HepG2 (cell line): ENCODE data around the gene DOCK1. TPM values are rescaled to one million over a fixed set of nuclear protein-coding genes. Genes with fewer than 3 reads are reported as not detected.

Experiments
- ATAC-seq: fragments of 200-7000 bp; cut with Tn5 transposase; 3 replicates; pipeline ENCODE4 v1.9.1; 2020; ENCODE audit warnings: mild to moderate bottlenecking, moderate library complexity
- BruUV-seq: library from RNA; stranded (reverse); fragments of 400-500 nt; replicated peaks from 2 replicates; lab custom pipeline; 2021; lab: Mats Ljungman, UMichigan
- CTCF ChIA-PET: fragments of 300-600 bp; formaldehyde crosslinking; extraction: SDS; loops from one replicate; lab custom pipeline; 2021; ENCODE audit warnings: low total read pairs, inconsistent platforms, low intra/inter-chr PET ratio; lab: Yijun Ruan, JAX
- POLR2A ChIA-PET: fragments of 350-600 bp; sonication (Branson Sonifier 250); formaldehyde crosslinking; loops from one replicate; lab custom pipeline; 2020; ENCODE audit warnings: antibody characterized with exemption, inconsistent platforms; lab: Yijun Ruan, JAX
- DNase-seq: peaks from one replicate; pipeline ENCODE4 v3.0.0-alpha.2; 2015; ENCODE audit warnings: low spot score
- FAIRE-seq: peaks from 3 replicates; lab custom pipeline; 2011; peaks lifted over from hg19 to GRCh38; lab: Jason Lieb, UNC
- H2AFZ ChIP-seq: one replicate; pipeline ENCODE4 v1.6.1; 2011; ENCODE audit warnings: low read length, inconsistent platforms
- H3K27ac ChIP-seq: fragments of 300-600 bp; 3 replicates; pipeline ENCODE4 v1.8.0; 2011; ENCODE audit warnings: mixed run types, mild to moderate bottlenecking, mixed read lengths, low read length, inconsistent platforms; ENCODE audit not compliant: insufficient read depth; ENCODE audit errors: extremely low read length
- H3K27me3 ChIP-seq, 2 experiments: fragments of 200-600 bp in 1 of 2; 2 replicates in 1 of 2; 3 replicates in 1 of 2; pipeline versions ENCODE4 v1.6.0 to v1.8.0; 2011; ENCODE audit warnings: low read length in 2 of 2, mild to moderate bottlenecking in 2 of 2, moderate library complexity in 2 of 2, inconsistent platforms in 1 of 2; ENCODE audit not compliant: insufficient read depth in 2 of 2, control insufficient read depth in 1 of 2
- H3K36me3 ChIP-seq, 2 experiments: fragments of 200-600 bp in 1 of 2; replicated peaks in 1 of 2; 2 replicates in 1 of 2; 3 replicates in 1 of 2; pipeline versions ENCODE4 v1.5.1 to v1.8.0; 2011; ENCODE audit warnings: low read length in 2 of 2, inconsistent platforms in 1 of 2; ENCODE audit not compliant: insufficient read depth in 2 of 2, control insufficient read depth in 1 of 2
- H3K4me1 ChIP-seq: 2 replicates; pipeline ENCODE4 v1.5.1; 2012; ENCODE audit warnings: low read length, inconsistent platforms; ENCODE audit not compliant: insufficient read depth
- H3K4me2 ChIP-seq: 2 replicates; pipeline ENCODE4 v1.6.0; 2011; ENCODE audit warnings: low read depth, low read length, inconsistent platforms
- H3K4me3 ChIP-seq, 3 experiments: fragments of 200-600 bp in 1 of 3; sonication (generic), shearing (Covaris generic) in 1 of 3; replicated peaks in 1 of 3; 2 replicates each; pipeline ENCODE4 v1.5.1; 2011 to 2016; ENCODE audit warnings: low read length in 3 of 3, inconsistent platforms in 2 of 3, low read depth in 2 of 3, mild to moderate bottlenecking in 2 of 3, control low read depth in 1 of 3, mixed read lengths in 1 of 3; ENCODE audit not compliant: insufficient read depth in 1 of 3
- H3K79me2 ChIP-seq: one replicate; pipeline ENCODE4 v1.6.1; 2011; ENCODE audit warnings: low read length, inconsistent platforms; ENCODE audit not compliant: insufficient read depth
- H3K9ac ChIP-seq: 2 replicates; pipeline ENCODE4 v1.6.0; 2011; ENCODE audit warnings: mild to moderate bottlenecking, low read depth, low read length, inconsistent platforms; ENCODE audit not compliant: insufficient read depth
- H3K9me3 ChIP-seq: 2 replicates; pipeline ENCODE4 v1.5.1; 2012; ENCODE audit warnings: mild to moderate bottlenecking, low read length
- H4K20me1 ChIP-seq: 2 replicates; pipeline ENCODE4 v1.6.0; 2011; ENCODE audit warnings: inconsistent platforms, mild to moderate bottlenecking, low read length, moderate library complexity; ENCODE audit not compliant: insufficient read depth
- ATF1 ChIP-seq: IDR thresholded peaks from 2 replicates; pipeline ENCODE4 v1.6.1; 2016; ENCODE audit warnings: mild to moderate bottlenecking, control low read depth
- MED1 ChIP-seq: sonication (generic); formaldehyde crosslinking; IDR thresholded peaks from 2 replicates; pipeline ENCODE4 v1.4.0; 2020; ENCODE audit warnings: missing genetic modification reagents
- NFATC3 ChIP-seq: sonication (generic); formaldehyde crosslinking; IDR thresholded peaks from 2 replicates; pipeline ENCODE4 v1.5.1; 2020; ENCODE audit warnings: mild to moderate bottlenecking, missing genetic modification reagents
- PCBP1 ChIP-seq: fragments of 200-400 bp; formaldehyde crosslinking; IDR thresholded peaks from 2 replicates; pipeline ENCODE4 v1.6.1; 2017; ENCODE audit warnings: mild to moderate bottlenecking, low read depth, low read length, borderline replicate concordance
- PLRG1 ChIP-seq: fragments of 450-650 bp; conservative IDR thresholded peaks from 2 replicates; pipeline ENCODE4 v1.6.1; 2016
- ZBTB1 ChIP-seq: sonication (generic); formaldehyde crosslinking; IDR thresholded peaks from 2 replicates; pipeline ENCODE4 v1.4.0; 2020; ENCODE audit warnings: missing genetic modification reagents, borderline replicate concordance
- ZFP41 ChIP-seq: sonication (generic); formaldehyde crosslinking; IDR thresholded peaks from 2 replicates; pipeline ENCODE4 v1.4.0; 2020; ENCODE audit warnings: mild to moderate bottlenecking, missing genetic modification reagents, borderline replicate concordance
- ZNF230 ChIP-seq: sonication (generic); formaldehyde crosslinking; IDR thresholded peaks from 2 replicates; pipeline ENCODE4 v1.4.0; 2020; ENCODE audit warnings: mild to moderate bottlenecking, missing genetic modification reagents
- ZNF598 ChIP-seq: sonication (generic); formaldehyde crosslinking; IDR thresholded peaks from 2 replicates; pipeline ENCODE4 v1.5.1; 2020; ENCODE audit warnings: mild to moderate bottlenecking, missing genetic modification reagents, borderline replicate concordance
- WGBS: methylation state at CpG from one replicate; pipeline ENCODE4 v1.1.6; 2017; ENCODE audit warnings: low lambda C conversion rate; 5-methylcytosine and 5-hydroxymethylcytosine counted together
- in situ Hi-C: cut with HindIII; loops from 2 replicates; pipeline ENCODE4 v1.10.0; 2017; ENCODE audit warnings: low pct_unique_long_range_greater_than_20kb; ENCODE audit not compliant: extremely low pct_ligation_motif_present
- intact Hi-C: fragments of 100-400 bp; cut with micrococcal nuclease; formaldehyde crosslinking; loops from one replicate; pipeline ENCODE4 v1.10.0; 2022; ENCODE audit not compliant: unreplicated experiment
- polyA plus RNA-seq, 8 experiments: library from polyadenylated mRNA; depleted of rRNA in 3 of 8; stranded (reverse) in 7 of 8; unstranded in 1 of 8; fragments of >200 nt; fragmentation: Illumina TruSeq in 4 of 8; extraction: Trizol in 4 of 8; gene quantifications; 2 replicates each; pipeline versions ENCODE4 v1.2.1 to v1.2.3, GENCODE V29; 2011 to 2016; ENCODE audit warnings: low read depth in 4 of 8, missing spikeins in 1 of 8, mixed read lengths in 1 of 8; ENCODE audit not compliant: insufficient read depth in 1 of 8
- total RNA-seq, 5 experiments: library from RNA; depleted of rRNA; stranded (reverse); fragments of >200 nt; fragmentation: Illumina TruSeq; extraction: Trizol; gene quantifications; 2 replicates each; pipeline ENCODE4 v1.2.3, GENCODE V29; 2016; ENCODE audit warnings: low read depth in 1 of 5
- TF ChIP-seq, protein P1 (sequence below): IDR thresholded peaks from 2 replicates; pipeline ENCODE4 v1.6.1; 2016
- TF ChIP-seq, protein P2 (sequence below): sonication (generic); formaldehyde crosslinking; conservative IDR thresholded peaks from 2 replicates; pipeline ENCODE4 v1.8.1; 2023; ENCODE audit warnings: missing genetic modification reagents
- TF ChIP-seq, protein P3 (sequence below): sonication (generic); formaldehyde crosslinking; IDR thresholded peaks from 2 replicates; pipeline ENCODE4 v1.8.1; 2023; ENCODE audit warnings: missing genetic modification reagents, inconsistent platforms, borderline replicate concordance

Gene DOCK1
- total and polyA plus RNA-seq, 2 of the 13 experiments (the other 11 are each of a cell fraction or from before 2014, with no cell fraction given): 8.3 to 25.5 TPM

DNA sequence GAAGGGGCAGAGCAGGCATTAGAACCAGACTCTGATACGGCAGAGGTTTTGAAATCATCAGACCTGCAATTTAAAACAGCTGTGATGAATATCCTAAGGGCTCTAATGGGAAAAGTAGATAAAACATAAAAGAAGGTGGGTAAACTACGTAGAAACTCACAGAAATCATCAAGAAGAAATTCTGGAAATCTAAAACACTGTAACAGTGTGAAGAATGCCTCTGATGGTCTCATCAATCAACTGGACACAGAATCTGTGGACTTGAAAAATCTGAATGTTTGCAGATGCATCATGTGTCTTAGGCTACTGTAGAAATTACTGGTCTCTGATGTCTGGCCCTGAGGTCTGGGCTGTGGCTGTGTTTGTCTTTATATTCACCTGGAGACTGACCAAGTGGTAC, 470.8 kb downstream of the DOCK1 start:
- DNase-seq (no peak), ATAC-seq (no peak), FAIRE-seq (no peak)
- Histone ChIP-seq H3K9me3 (no peaks in the 10 kb centered on the region), H3K4me2 (no peak overlapping the region), H3K9ac (no peak overlapping the region), H3K27ac (no peak overlapping the region), H2AFZ (no peak overlapping the region), H4K20me1 (no peaks in the 10 kb centered on the region), H3K4me1 (no peaks in the 10 kb centered on the region), H3K79me2 (no peaks in the 10 kb centered on the region), H3K27me3 (no peaks in the 10 kb centered on the region), H3K36me3 (peaks cover 5 to 11% of the 10 kb centered on the region in 2 experiments; a peak in 4 of 5 replicates), H3K4me3 (no peak overlapping the region)
- WGBS: 98% methylated on average over 2 of the region's 2 CpGs
- in situ Hi-C loops: no loop called here
- intact Hi-C loops: no loop called here
- TF ChIP-seq, protein P1, sequence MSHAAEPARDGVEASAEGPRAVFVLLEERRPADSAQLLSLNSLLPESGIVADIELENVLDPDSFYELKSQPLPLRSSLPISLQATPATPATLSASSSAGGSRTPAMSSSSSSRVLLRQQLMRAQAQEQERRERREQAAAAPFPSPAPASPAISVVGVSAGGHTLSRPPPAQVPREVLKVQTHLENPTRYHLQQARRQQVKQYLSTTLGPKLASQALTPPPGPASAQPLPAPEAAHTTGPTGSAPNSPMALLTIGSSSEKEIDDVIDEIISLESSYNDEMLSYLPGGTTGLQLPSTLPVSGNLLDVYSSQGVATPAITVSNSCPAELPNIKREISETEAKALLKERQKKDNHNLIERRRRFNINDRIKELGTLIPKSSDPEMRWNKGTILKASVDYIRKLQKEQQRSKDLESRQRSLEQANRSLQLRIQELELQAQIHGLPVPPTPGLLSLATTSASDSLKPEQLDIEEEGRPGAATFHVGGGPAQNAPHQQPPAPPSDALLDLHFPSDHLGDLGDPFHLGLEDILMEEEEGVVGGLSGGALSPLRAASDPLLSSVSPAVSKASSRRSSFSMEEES (CRISPR knock-in tag): no peak
- TF ChIP-seq PCBP1 (no peak), NFATC3 (CRISPR knock-in tag) (no peak), PLRG1 (no peak), MED1 (no peak), ATF1 (CRISPR knock-in tag) (no peak), ZFP41 (CRISPR knock-in tag) (no peak), ZNF598 (CRISPR knock-in tag) (no peak), ZBTB1 (CRISPR knock-in tag) (no peak), ZNF230 (CRISPR knock-in tag) (no peak)
- TF ChIP-seq, protein P2, sequence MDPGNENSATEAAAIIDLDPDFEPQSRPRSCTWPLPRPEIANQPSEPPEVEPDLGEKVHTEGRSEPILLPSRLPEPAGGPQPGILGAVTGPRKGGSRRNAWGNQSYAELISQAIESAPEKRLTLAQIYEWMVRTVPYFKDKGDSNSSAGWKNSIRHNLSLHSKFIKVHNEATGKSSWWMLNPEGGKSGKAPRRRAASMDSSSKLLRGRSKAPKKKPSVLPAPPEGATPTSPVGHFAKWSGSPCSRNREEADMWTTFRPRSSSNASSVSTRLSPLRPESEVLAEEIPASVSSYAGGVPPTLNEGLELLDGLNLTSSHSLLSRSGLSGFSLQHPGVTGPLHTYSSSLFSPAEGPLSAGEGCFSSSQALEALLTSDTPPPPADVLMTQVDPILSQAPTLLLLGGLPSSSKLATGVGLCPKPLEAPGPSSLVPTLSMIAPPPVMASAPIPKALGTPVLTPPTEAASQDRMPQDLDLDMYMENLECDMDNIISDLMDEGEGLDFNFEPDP (CRISPR knock-in tag): no peak
- TF ChIP-seq, protein P3, sequence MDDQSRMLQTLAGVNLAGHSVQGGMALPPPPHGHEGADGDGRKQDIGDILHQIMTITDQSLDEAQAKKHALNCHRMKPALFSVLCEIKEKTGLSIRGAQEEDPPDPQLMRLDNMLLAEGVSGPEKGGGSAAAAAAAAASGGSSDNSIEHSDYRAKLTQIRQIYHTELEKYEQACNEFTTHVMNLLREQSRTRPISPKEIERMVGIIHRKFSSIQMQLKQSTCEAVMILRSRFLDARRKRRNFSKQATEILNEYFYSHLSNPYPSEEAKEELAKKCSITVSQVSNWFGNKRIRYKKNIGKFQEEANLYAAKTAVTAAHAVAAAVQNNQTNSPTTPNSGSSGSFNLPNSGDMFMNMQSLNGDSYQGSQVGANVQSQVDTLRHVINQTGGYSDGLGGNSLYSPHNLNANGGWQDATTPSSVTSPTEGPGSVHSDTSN: no peak
- BruUV-seq: no TSS peak
- ChIA-PET POLR2A (no interaction called here), CTCF (no interaction called here)
